GM10266 (cell line): ENCODE results near the gene STRADB.
"Not testable (repeated sequence)": the region's sequence is repeated elsewhere in the genome, so short reads cannot be mapped to it uniquely, and the experiment has no call there.

ENCODE experiments used
- DNase-seq: peaks from one replicate; pipeline ENCODE4 v3.0.0; 2012; ENCODE audit errors: extremely low spot score
- CTCF ChIP-seq: IDR thresholded peaks from 2 replicates; pipeline ENCODE4 v1.5.1; 2012; ENCODE audit warnings: mild to moderate bottlenecking, low read depth; ENCODE audit not compliant: control insufficient read depth, insufficient read depth; ENCODE audit errors: missing control alignments

Gene STRADB

DNA sequence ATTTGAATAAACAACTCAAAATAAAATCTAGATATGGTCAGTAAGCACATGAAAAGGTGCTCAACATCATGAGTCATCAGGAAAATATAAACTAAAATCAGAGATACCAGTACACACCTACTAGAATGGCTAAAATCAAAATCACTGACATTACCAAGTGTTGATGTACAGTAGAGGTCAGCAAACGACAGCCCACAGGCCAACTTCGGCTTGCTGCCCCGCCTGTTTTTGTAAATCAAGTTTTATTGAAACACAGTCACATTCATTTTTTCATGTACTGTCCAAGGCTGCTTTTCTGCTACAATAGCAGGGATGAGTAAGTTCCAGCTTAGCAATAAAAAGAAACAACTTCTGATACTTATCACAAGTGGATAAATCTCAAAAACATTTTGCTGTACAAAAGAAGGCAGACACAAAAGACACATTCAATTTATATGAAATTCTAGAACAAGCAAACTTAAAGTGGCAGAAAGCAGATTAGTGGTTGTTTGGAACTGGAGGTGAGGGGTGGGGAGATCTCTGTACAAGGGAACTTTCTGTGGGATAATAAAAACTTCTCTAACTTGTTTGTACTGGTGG lies 32.4 kb upstream of the STRADB start:
- peak; percentile 6 for TF ChIP-seq CTCF
- no peak for DNase-seq

DNA sequence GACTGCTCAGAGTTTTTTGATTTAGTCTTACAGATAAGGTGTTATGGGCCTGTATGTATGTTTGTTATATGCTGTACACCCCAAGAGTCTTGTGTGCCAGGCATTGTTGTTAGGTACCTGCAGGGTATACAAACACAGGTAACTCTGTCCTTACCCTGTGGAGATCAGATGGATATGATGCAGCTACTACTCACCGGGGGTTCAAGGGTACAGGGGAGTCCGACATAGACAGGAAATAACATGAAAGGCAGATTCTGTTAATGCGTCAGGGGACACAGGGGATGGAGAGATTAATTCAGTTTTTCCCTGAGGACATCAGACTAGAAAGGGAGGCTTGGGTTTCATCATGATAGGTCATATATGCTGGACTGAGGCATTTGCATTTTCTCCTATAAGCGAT lies 31.6 kb upstream of the STRADB start:
- DNase-seq: no peak
- no peak for TF ChIP-seq CTCF

- DNase-seq: no peak
- TF ChIP-seq CTCF: no peak
These were observed 31.0 kb upstream of the STRADB start for GRCh38 chr2:201420442-201421113.

- no peak for DNase-seq
- no peak for TF ChIP-seq CTCF
These were observed 25.6 kb upstream of the STRADB start for GRCh38 chr2:201425952-201426351.

GRCh38 chr2:201428366-201428765 lies 23.2 kb upstream of the STRADB start:
- not testable (repeated sequence) for DNase-seq

GRCh38 chr2:201429835-201430234 lies 21.7 kb upstream of the STRADB start:
- not testable (repeated sequence) for DNase-seq

GRCh38 chr2:201430322-201430721 lies 21.2 kb upstream of the STRADB start:
- DNase-seq: not testable (repeated sequence)

DNA sequence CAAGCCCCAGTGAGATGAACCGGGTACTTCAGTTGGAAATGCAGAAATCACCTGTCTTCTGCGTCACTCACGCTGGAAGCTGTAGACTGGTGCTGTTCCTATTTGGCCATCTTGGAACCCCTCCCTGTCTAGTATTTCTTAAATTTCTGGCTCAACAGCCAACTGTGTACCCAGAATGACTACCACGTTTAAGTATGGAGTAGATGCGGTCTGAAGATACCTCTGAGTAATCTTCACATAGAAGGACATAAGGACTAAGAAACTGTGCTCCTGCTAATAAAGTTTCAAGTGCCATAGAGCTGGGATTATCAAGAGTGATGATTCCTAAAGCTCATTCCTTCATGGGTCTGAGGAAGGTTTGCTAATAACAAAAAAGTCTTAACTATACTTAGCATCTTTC lies 20.7 kb upstream of the STRADB start:
- no peak for DNase-seq
- no peak for TF ChIP-seq CTCF

GRCh38 chr2:201432038-201432620 lies 19.4 kb upstream of the STRADB start:
- no peak for DNase-seq
- TF ChIP-seq CTCF: no peak
